ENCODE measurements around the gene PPP1R12B. TPM values are rescaled to one million over a fixed set of nuclear protein-coding genes. Genes with fewer than 3 reads are reported as not detected.
A peak's percentile ranks its signal among the peaks of the same experiment; 100 is the strongest.
"Not testable (repeated sequence)": the region's sequence is repeated elsewhere in the genome, so short reads cannot be mapped to it uniquely, and the experiment has no call there.

PPP1R12B gene
- total RNA-seq, 2 experiments from 2014 or later: 26.9 to 27.7 TPM

- POLR2A ChIA-PET; H3K36me3 Mint-ChIP-seq; H3K9me3 Mint-ChIP-seq; H3K27me3 Mint-ChIP-seq; H3K4me3 Mint-ChIP-seq; DNase-seq; H3K27ac Mint-ChIP-seq; H3K4me1 Mint-ChIP-seq; ATAC-seq (ENCODE audit: low read depth): not testable (repeated sequence)
These were observed 183.5 kb downstream of the PPP1R12B start for GRCh38 chr1:202531812-202532616.

GRCh38 chr1:202539166-202539574, 190.7 kb downstream of the PPP1R12B start:
- H3K27me3 Mint-ChIP-seq; H3K27ac Mint-ChIP-seq; H3K36me3 Mint-ChIP-seq; ATAC-seq (ENCODE audit: low read depth); H3K9me3 Mint-ChIP-seq; H3K4me1 Mint-ChIP-seq; H3K4me3 Mint-ChIP-seq; POLR2A ChIA-PET; DNase-seq: not testable (repeated sequence)

DNA sequence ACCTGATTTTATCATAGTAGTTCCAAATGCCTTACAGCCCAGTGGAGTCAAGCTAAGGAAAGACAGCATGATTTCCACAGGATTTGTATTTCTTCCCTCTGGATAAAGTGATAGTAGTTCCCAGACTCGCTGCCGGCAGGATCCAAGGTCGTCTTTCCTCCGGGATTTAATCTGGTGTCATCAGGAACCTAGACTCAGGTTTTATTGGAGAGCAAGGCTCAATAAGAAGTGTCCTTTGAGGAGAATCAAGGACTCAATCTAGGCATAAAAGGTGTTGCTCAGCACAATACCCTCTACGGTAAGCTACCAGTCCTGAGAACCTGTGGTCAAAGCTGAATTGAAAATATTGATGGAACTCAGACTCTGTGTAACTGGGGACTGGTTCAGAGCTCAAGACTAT, 191.1 kb downstream of the PPP1R12B start:
- POLR2A ChIA-PET; H3K36me3 Mint-ChIP-seq; H3K27ac Mint-ChIP-seq; H3K4me1 Mint-ChIP-seq; ATAC-seq (ENCODE audit: low read depth); DNase-seq; H3K9me3 Mint-ChIP-seq; H3K4me3 Mint-ChIP-seq; H3K27me3 Mint-ChIP-seq: not testable (repeated sequence)

DNA sequence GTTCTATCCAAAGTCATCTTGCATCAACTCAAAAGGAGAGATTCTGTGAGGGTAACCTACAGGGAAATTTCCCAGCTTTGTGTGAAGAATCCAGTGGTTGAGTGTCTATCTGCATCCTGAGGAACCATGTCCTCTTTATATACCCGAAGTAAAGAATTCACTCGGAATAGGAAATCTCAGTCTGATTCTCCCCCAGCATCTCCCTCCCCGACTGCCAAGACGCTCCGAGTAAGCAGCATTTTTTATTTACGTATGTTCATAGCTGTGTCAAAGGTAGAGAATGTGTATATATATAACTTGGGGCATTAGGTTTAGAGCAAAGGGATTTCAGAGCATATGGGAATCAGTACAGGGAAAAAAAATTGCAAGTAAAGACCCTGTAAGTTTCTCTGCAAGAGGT, 191.5 kb downstream of the PPP1R12B start:
- ATAC-seq (ENCODE audit: low read depth) (no peak), DNase-seq (no peak)
- H3K9me3 Mint-ChIP-seq: no peaks in the 10 kb centered on the region
- no peaks in the 10 kb centered on the region for H3K27me3 Mint-ChIP-seq
- POLR2A ChIA-PET: no interaction called here
- peaks cover 3% of the 10 kb centered on the region for H3K36me3 Mint-ChIP-seq
- no peaks in the 10 kb centered on the region for H3K4me1 Mint-ChIP-seq
- no peak overlapping the region for H3K4me3 Mint-ChIP-seq
- no peak overlapping the region for H3K27ac Mint-ChIP-seq

DNA sequence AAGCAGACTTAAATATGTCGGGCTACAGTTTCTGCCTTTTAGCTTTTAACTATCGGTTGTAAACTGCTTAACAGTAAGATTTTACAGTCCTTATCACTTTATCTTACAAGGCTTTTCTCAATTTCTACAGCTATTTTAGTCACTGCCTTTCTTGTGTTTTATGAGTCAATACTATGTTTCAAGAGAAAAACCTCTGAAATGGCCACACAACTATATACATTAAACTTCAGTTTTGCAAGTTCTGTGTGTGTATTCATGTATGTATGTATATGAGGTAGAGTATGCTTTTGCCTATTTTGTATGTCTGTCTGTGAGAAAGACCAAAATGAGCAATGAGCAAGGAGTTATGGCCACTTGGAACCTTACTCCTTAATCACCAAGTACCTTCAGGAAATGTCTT, 191.9 kb downstream of the PPP1R12B start:
- DNase-seq (no peak), ATAC-seq (ENCODE audit: low read depth) (no peak)
- no peak overlapping the region for H3K27ac Mint-ChIP-seq
- peaks cover 3% of the 10 kb centered on the region for H3K36me3 Mint-ChIP-seq
- no peaks in the 10 kb centered on the region for H3K27me3 Mint-ChIP-seq
- no peak overlapping the region for H3K4me3 Mint-ChIP-seq
- no peaks in the 10 kb centered on the region for H3K4me1 Mint-ChIP-seq
- POLR2A ChIA-PET: no interaction called here
- H3K9me3 Mint-ChIP-seq: no peaks in the 10 kb centered on the region

DNA sequence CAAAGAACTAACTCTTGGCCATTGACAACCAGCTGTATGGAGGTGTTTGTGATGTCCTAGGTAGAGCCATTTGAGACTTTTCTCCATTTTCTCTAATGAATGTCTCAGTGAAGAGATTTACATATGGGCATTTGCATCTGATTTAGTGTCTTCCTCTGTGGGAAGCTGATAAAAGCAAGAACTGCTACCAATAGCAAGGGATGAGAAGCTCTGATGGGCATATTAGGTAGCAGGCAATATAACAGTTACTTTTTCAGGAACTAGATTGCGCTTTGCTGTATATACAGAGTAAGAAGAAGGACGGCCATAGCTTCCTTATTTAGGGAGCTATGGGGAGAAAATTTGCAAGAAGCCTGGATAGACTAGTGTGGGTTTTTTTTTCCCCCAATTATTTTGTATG, 192.4 kb downstream of the PPP1R12B start:
- H3K4me1 Mint-ChIP-seq; H3K27me3 Mint-ChIP-seq; H3K27ac Mint-ChIP-seq; DNase-seq; H3K36me3 Mint-ChIP-seq; POLR2A ChIA-PET; H3K9me3 Mint-ChIP-seq; ATAC-seq (ENCODE audit: low read depth); H3K4me3 Mint-ChIP-seq: not testable (repeated sequence)

- DNase-seq; H3K27me3 Mint-ChIP-seq; H3K4me3 Mint-ChIP-seq; H3K36me3 Mint-ChIP-seq; H3K9me3 Mint-ChIP-seq; ATAC-seq (ENCODE audit: low read depth); H3K27ac Mint-ChIP-seq: not testable (repeated sequence)
- H3K4me1 Mint-ChIP-seq: peaks cover 14% of the 10 kb centered on the region
- POLR2A ChIA-PET: interaction anchor here (0.7 kb wide), 1 partner anchor 603 kb away, joined by 3 read pairs; no protein-coding TSS in a partner anchor
These were observed 193.9 kb downstream of the PPP1R12B start for GRCh38 chr1:202542415-202542814.

DNA sequence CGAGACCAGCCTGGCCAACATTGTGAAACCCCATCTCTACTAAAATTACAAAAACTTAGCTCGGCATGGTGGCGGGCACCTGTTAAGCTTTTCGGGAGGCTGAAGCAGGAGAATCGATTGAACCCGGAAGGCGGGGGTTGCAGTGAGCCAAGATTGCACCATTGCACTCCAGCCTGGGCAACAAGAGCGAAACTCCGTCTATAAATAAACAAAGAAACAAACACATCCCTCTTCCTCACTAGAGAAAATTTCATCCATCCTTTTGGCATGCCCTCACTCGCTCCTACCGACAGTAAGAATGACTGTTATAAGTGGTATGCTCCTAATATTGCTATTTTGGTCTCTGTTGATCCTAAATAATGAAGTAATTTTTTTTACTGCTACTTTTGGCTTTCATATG, 195.0 kb downstream of the PPP1R12B start:
- ATAC-seq (ENCODE audit: low read depth); H3K4me3 Mint-ChIP-seq; H3K36me3 Mint-ChIP-seq; H3K27ac Mint-ChIP-seq; H3K27me3 Mint-ChIP-seq; DNase-seq; POLR2A ChIA-PET; H3K9me3 Mint-ChIP-seq: not testable (repeated sequence)
- H3K4me1 Mint-ChIP-seq: peaks cover 14% of the 10 kb centered on the region

DNA sequence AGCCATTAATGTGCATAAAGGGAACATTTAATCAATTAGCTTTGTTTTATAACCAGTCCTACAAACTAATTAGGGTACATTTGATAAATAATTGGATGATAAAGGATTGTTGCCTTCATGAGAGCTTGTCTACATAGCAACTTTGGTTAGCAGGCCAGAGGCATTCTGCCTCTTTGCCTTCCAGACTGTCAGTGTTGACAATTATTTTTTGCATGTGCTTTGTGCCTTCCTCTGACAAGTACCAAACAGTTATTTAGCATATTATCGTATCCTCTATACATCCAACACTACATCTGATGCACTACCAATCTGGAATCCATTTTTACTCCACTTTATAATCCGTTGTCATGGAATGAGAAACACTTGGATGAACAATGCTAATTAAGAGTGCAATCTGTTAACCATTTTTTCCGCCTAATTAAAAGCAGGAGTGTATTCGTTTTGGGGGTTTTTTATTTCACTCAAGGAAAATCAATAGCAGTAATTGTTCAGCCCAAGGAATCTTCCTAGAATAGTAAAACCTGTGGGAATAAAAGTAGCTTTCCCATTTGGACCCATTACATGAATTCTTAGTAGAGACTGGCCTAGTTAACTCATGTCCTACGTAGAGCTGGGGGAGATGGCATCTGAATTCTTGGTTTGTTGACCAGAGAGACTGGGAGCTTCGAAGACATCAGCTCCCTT, 196.4 kb downstream of the PPP1R12B start:
- H3K4me3 Mint-ChIP-seq; ATAC-seq (ENCODE audit: low read depth); H3K36me3 Mint-ChIP-seq; DNase-seq; H3K27me3 Mint-ChIP-seq; H3K9me3 Mint-ChIP-seq; POLR2A ChIA-PET; H3K27ac Mint-ChIP-seq: not testable (repeated sequence)
- peaks cover 14% of the 10 kb centered on the region for H3K4me1 Mint-ChIP-seq

DNA sequence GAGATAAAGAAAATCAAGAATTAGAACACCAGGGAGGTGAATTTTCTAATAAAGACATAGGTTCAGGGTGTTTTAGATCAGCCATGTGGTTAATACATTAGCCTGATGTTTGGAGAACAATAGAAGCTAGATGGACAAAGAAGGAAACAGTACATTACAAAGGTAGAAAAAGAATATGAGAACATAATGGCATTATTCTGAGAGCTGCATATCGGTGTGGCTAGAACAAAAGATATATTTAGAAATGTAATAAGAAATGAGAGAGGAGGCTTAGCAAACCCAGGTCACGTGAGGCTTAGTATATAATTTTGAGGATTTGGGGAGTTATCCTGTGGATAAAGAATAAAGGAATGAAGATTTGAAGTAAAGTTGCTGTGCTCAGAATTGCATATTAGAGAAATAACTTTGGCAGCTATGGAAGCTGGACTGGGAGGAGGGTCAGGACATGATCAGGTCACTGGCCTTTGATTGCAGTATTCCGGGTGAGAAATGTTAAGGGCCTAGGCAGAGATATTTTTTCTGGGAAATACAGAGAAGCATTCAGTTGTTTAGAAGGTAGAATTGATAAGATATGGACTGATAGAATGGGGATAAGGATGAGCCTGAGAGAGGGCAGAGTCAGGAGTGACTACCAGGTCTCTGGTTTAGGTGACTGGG, 197.3 kb downstream of the PPP1R12B start:
- POLR2A ChIA-PET; DNase-seq; H3K36me3 Mint-ChIP-seq; ATAC-seq (ENCODE audit: low read depth); H3K4me3 Mint-ChIP-seq; H3K27ac Mint-ChIP-seq; H3K9me3 Mint-ChIP-seq; H3K27me3 Mint-ChIP-seq: not testable (repeated sequence)
- H3K4me1 Mint-ChIP-seq: peaks cover 14% of the 10 kb centered on the region

DNA sequence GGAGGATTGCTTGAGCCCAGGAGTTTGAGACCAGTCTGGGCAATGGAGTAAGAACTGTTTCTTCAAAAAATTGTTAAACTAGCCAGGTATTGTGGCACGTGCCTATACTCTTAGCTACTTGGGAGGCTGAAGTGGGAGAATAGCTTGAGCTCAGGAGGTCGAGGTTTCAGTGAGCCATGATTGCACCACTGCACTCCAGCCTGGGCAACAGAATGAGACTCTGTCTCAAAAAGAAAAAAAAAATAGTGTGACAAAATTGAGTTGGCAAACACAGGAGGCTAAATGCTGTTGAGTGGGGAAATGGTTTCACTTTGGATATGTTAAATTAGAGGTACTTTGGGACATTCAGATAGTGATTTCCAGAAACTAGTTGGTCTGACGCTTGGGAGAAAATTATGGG, 197.9 kb downstream of the PPP1R12B start:
- H3K36me3 Mint-ChIP-seq; H3K9me3 Mint-ChIP-seq; ATAC-seq (ENCODE audit: low read depth); H3K27me3 Mint-ChIP-seq; POLR2A ChIA-PET; H3K27ac Mint-ChIP-seq; DNase-seq: not testable (repeated sequence)
- Mint-ChIP-seq H3K4me1 (peaks cover 14% of the 10 kb centered on the region), H3K4me3 (peak overlapping the region; percentile 6)

DNA sequence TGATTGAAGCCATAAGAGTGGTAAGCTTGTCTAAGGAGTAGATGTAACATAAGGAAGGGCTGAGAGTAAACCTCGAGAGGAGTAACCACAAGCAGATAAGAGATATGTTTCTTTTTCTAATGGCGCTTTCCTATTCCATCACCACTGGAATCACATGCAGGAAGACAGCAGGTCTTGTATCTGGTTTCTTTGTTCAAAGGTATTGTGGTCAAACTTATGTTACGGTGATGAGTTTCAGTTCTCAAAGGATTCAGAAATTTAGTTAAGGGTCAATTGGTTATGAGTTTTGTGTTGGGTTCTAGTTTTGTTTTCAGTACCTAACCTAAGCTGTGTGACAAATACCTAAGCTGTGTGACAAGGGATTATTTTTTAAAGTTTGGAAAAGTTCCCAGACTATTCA, 198.3 kb downstream of the PPP1R12B start:
- DNase-seq; H3K36me3 Mint-ChIP-seq; H3K9me3 Mint-ChIP-seq; ATAC-seq (ENCODE audit: low read depth); POLR2A ChIA-PET; H3K27me3 Mint-ChIP-seq; H3K4me3 Mint-ChIP-seq; H3K27ac Mint-ChIP-seq: not testable (repeated sequence)
- peaks cover 14% of the 10 kb centered on the region for H3K4me1 Mint-ChIP-seq

DNA sequence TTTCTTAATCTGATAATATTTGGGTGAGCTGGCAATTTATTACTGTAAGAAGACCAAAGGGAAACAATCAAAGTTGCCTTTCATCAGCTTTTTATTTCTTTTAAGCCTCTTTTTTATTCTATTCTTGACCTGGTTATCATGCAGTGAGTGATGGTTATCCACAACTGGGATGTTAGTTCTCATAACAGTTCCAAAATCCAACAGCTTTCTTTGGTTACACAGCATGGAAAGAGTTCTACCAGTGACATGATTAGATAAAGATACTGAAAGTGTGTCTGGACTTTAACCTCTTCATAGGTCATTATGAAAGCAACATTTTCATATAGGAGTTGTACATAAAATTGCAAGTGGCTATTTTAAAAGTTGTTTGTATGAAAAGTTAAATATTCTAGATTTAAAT, 198.7 kb downstream of the PPP1R12B start:
- no peaks in the 10 kb centered on the region for H3K36me3 Mint-ChIP-seq
- no peaks in the 10 kb centered on the region for H3K9me3 Mint-ChIP-seq
- H3K27ac Mint-ChIP-seq: no peak overlapping the region
- no peak for DNase-seq
- peaks cover 14% of the 10 kb centered on the region for H3K4me1 Mint-ChIP-seq
- H3K27me3 Mint-ChIP-seq: no peaks in the 10 kb centered on the region
- ATAC-seq (ENCODE audit: low read depth): no peak
- no peak overlapping the region for H3K4me3 Mint-ChIP-seq
- POLR2A ChIA-PET: no interaction called here

- H3K27ac Mint-ChIP-seq; ATAC-seq (ENCODE audit: low read depth); H3K27me3 Mint-ChIP-seq; POLR2A ChIA-PET; DNase-seq; H3K9me3 Mint-ChIP-seq; H3K4me3 Mint-ChIP-seq; H3K36me3 Mint-ChIP-seq: not testable (repeated sequence)
- H3K4me1 Mint-ChIP-seq: peaks cover 19% of the 10 kb centered on the region
These were observed 201.6 kb downstream of the PPP1R12B start for GRCh38 chr1:202550088-202550487.

Measured in activated naive CD8-positive, alpha-beta T cell treated with anti-CD3 and anti-CD28 coated beads, Interleukin-2, amount 10 ng/mL, durations not matched to agents 7 days and 5 days (primary cell).